Trophoblast cell (in vitro differentiated cells and primary cell): ENCODE measurements around the gene STX4. TPM values are rescaled to one million over a fixed set of nuclear protein-coding genes. Genes with fewer than 3 reads are reported as not detected.

Source experiments
- DNase-seq, 2 donors: peaks; one replicate each; pipeline ENCODE4 v3.0.0-alpha.2; 2016
- H2AFZ ChIP-seq: 2 replicates; pipeline ENCODE4 v1.6.1; 2013; ENCODE audit warnings: low read length, moderate library complexity, mild to moderate bottlenecking; ENCODE audit not compliant: insufficient read depth, poor library complexity
- H2AK5ac ChIP-seq: 2 replicates; pipeline ENCODE4 v1.6.1; 2013; ENCODE audit warnings: mild to moderate bottlenecking, low read length
- H2BK120ac ChIP-seq: 2 replicates; pipeline ENCODE4 v1.6.1; 2013; ENCODE audit warnings: low read length, mild to moderate bottlenecking, moderate library complexity; ENCODE audit not compliant: insufficient read depth, poor library complexity
- H2BK12ac ChIP-seq: 2 replicates; pipeline ENCODE4 v1.6.1; 2013; ENCODE audit warnings: mild to moderate bottlenecking, low read length, moderate library complexity
- H2BK5ac ChIP-seq: 2 replicates; pipeline ENCODE4 v1.6.1; 2013; ENCODE audit warnings: low read length, low read depth, moderate library complexity, mild to moderate bottlenecking; ENCODE audit not compliant: poor library complexity
- H3K14ac ChIP-seq: 2 replicates; pipeline ENCODE4 v1.6.1; 2013; ENCODE audit warnings: mild to moderate bottlenecking, low read length
- H3K18ac ChIP-seq: 2 replicates; pipeline ENCODE4 v1.6.1; 2013; ENCODE audit warnings: mild to moderate bottlenecking, low read length
- H3K23ac ChIP-seq: 2 replicates; pipeline ENCODE4 v1.6.1; 2013; ENCODE audit warnings: low read length
- H3K27ac ChIP-seq: 2 replicates; pipeline ENCODE4 v1.5.1; 2013; ENCODE audit warnings: low read depth, mild to moderate bottlenecking, inconsistent platforms, low read length, moderate library complexity
- H3K27me3 ChIP-seq: 2 replicates; pipeline ENCODE4 v1.6.1; 2013; ENCODE audit warnings: inconsistent platforms, mild to moderate bottlenecking, low read length, moderate library complexity; ENCODE audit not compliant: insufficient read depth
- H3K36me3 ChIP-seq, 2 experiments: 1 replicate in 1 of 2; 2 replicates in 1 of 2; pipeline ENCODE4 v1.6.1; 2013; ENCODE audit warnings: low read length in 2 of 2, mild to moderate bottlenecking in 2 of 2, moderate library complexity in 1 of 2; ENCODE audit not compliant: insufficient read depth in 2 of 2, control insufficient read depth in 1 of 2
- H3K4ac ChIP-seq: 2 replicates; pipeline ENCODE4 v1.6.1; 2013; ENCODE audit warnings: low read depth, mild to moderate bottlenecking, low read length, moderate library complexity
- H3K4me1 ChIP-seq, 2 experiments: 1 replicate in 1 of 2; 2 replicates in 1 of 2; pipeline ENCODE4 v1.6.1; 2013; ENCODE audit warnings: low read length in 2 of 2, mild to moderate bottlenecking in 2 of 2, moderate library complexity in 1 of 2; ENCODE audit not compliant: insufficient read depth in 2 of 2, control insufficient read depth in 1 of 2
- H3K4me2 ChIP-seq: 2 replicates; pipeline ENCODE4 v1.6.1; 2013; ENCODE audit warnings: inconsistent platforms, mild to moderate bottlenecking, low read length, moderate library complexity
- H3K4me3 ChIP-seq: 2 replicates; pipeline ENCODE4 v1.5.1; 2013; ENCODE audit warnings: mild to moderate bottlenecking, low read depth, low read length, inconsistent platforms
- H3K79me1 ChIP-seq: one replicate; pipeline ENCODE4 v1.6.1; 2013; ENCODE audit warnings: low read length
- H3K79me2 ChIP-seq: 2 replicates; pipeline ENCODE4 v1.6.1; 2013; ENCODE audit warnings: low read length, mild to moderate bottlenecking; ENCODE audit not compliant: control insufficient read depth, insufficient read depth, poor library complexity
- H3K9ac ChIP-seq: 2 replicates; pipeline ENCODE4 v1.6.1; 2013; ENCODE audit warnings: mild to moderate bottlenecking, low read length
- H3K9me3 ChIP-seq: 2 replicates; pipeline ENCODE4 v1.6.1; 2013; ENCODE audit warnings: low read depth, mild to moderate bottlenecking, control low read depth, inconsistent platforms, low read length; ENCODE audit not compliant: insufficient read depth
- H4K12ac ChIP-seq: 2 replicates; pipeline ENCODE4 v1.6.1; 2013; ENCODE audit warnings: low read depth, mild to moderate bottlenecking, low read length, moderate library complexity
- H4K8ac ChIP-seq: 2 replicates; pipeline ENCODE4 v1.6.1; 2013; ENCODE audit warnings: low read depth, mild to moderate bottlenecking, low read length, moderate library complexity
- H4K91ac ChIP-seq: one replicate; pipeline ENCODE4 v1.6.1; 2013; ENCODE audit warnings: low read depth, mild to moderate bottlenecking, low read length, moderate library complexity
- WGBS: extraction: QIAGEN DNeasy Blood & Tissue Kit; methylation state at CpG from one replicate; pipeline ENCODE4 v1.1.7; 2013; ENCODE audit warnings: missing lambda C conversion rate; ENCODE audit not compliant: insufficient read length, insufficient coverage; ENCODE audit errors: extremely low coverage; 5-methylcytosine and 5-hydroxymethylcytosine counted together
- polyA plus RNA-seq: library from polyadenylated mRNA; stranded (reverse); fragments of 200-250 nt; gene quantifications from 2 replicates; pipeline ENCODE4 v1.2.3, GENCODE V29; 2013

Gene STX4
- polyA plus RNA-seq = 45.3 and 51.4 TPM in 2 replicates

- H2BK120ac ChIP-seq = peak within 1 kb of the TSS; percentile 40
- H3K27ac ChIP-seq = no peak within 1 kb of the TSS
- H3K9ac ChIP-seq = peak within 1 kb of the TSS; percentile 82
- no peaks in the 10 kb centered on the region for H3K27me3 ChIP-seq
- H3K4me3 ChIP-seq = peak within 1 kb of the TSS; percentile 92
- H2AFZ ChIP-seq = peak within 1 kb of the TSS; percentile 96
- peak within 1 kb of the TSS; percentile 24 for H3K4ac ChIP-seq
- peak; percentile 94 to 99 for DNase-seq
- peaks cover 4% of the 10 kb centered on the region for H3K79me2 ChIP-seq
- peak within 1 kb of the TSS; percentile 90 for H4K91ac ChIP-seq
- peak within 1 kb of the TSS; percentile 71 for H3K18ac ChIP-seq
- peak within 1 kb of the TSS; percentile 85 for H3K14ac ChIP-seq
- H3K4me1 ChIP-seq = peaks cover 6 to 10% of the 10 kb centered on the region in 2 experiments
- H4K8ac ChIP-seq = peak within 1 kb of the TSS; percentile 96
- H2BK12ac ChIP-seq = no peak within 1 kb of the TSS
- no CpG with 5 or more reads among the region's 75 CpGs for WGBS
- H3K4me2 ChIP-seq = peak within 1 kb of the TSS; percentile 97
- peak within 1 kb of the TSS; percentile 63 for H2BK5ac ChIP-seq
- H3K23ac ChIP-seq = no peak within 1 kb of the TSS
- peaks cover 6% of the 10 kb centered on the region for H3K79me1 ChIP-seq
- H3K36me3 ChIP-seq = peaks cover 5 to 7% of the 10 kb centered on the region in 2 experiments
- H4K12ac ChIP-seq = peak within 1 kb of the TSS; percentile 92
- H2AK5ac ChIP-seq = peak within 1 kb of the TSS; percentile 51
- H3K9me3 ChIP-seq = peaks cover 2% of the 10 kb centered on the region
Observed at GRCh38 chr16:31032736-31033708, at the start of gene STX4. Gene STX4 (plus strand): TSS chr16:31033558. CDS start chr16:31033806, 248 bp downstream.

- H3K14ac ChIP-seq = no peak overlapping the region
- no peaks in the 10 kb centered on the region for H3K79me1 ChIP-seq
- H3K4me2 ChIP-seq = no peak overlapping the region
- no peak overlapping the region for H4K8ac ChIP-seq
- H3K9me3 ChIP-seq = peaks cover 2% of the 10 kb centered on the region
- H3K23ac ChIP-seq = no peak overlapping the region
- peaks cover 50 to 56% of the 10 kb centered on the region in 2 experiments for H3K36me3 ChIP-seq
- no peak overlapping the region for H3K4me3 ChIP-seq
- H3K4ac ChIP-seq = no peak overlapping the region
- no peak overlapping the region for H3K18ac ChIP-seq
- no peaks in the 10 kb centered on the region for H3K79me2 ChIP-seq
- WGBS = no CpG with 5 or more reads among the region's 14 CpGs
- H2BK120ac ChIP-seq = no peak overlapping the region
- no peak overlapping the region for H2AFZ ChIP-seq
- no peak overlapping the region for H2AK5ac ChIP-seq
- no peak for DNase-seq
- H4K12ac ChIP-seq = no peak overlapping the region
- H2BK5ac ChIP-seq = no peak overlapping the region
- no peaks in the 10 kb centered on the region for H3K27me3 ChIP-seq
- H3K4me1 ChIP-seq = no peaks in the 10 kb centered on the region
- H4K91ac ChIP-seq = no peak overlapping the region
- no peak overlapping the region for H3K27ac ChIP-seq
- H3K9ac ChIP-seq = no peak overlapping the region
- H2BK12ac ChIP-seq = no peak overlapping the region
Observed at GRCh38 chr16:30983898-30984610, 49.3 kb upstream of the STX4 start.

- Histone ChIP-seq H3K27me3 (no peaks in the 10 kb centered on the region), H2AFZ (no peak within 1 kb of the TSS), H4K8ac (peak within 1 kb of the TSS; percentile 47), H3K9ac (no peak within 1 kb of the TSS), H2AK5ac (no peak within 1 kb of the TSS), H3K4me3 (no peak within 1 kb of the TSS), H3K4me2 (peak within 1 kb of the TSS; percentile 26), H3K4me1 (no peaks in the 10 kb centered on the region), H2BK12ac (no peak within 1 kb of the TSS), H2BK120ac (no peak within 1 kb of the TSS), H3K9me3 (peaks cover 2% of the 10 kb centered on the region), H3K4ac (no peak within 1 kb of the TSS), H3K27ac (no peak within 1 kb of the TSS), H3K36me3 (peaks cover 43 to 49% of the 10 kb centered on the region in 2 experiments), H3K18ac (no peak within 1 kb of the TSS), H3K14ac (no peak within 1 kb of the TSS), H4K12ac (no peak within 1 kb of the TSS), H3K79me1 (no peaks in the 10 kb centered on the region), H4K91ac (peak within 1 kb of the TSS; percentile 9), H2BK5ac (no peak within 1 kb of the TSS), H3K79me2 (no peaks in the 10 kb centered on the region), H3K23ac (no peak within 1 kb of the TSS)
- no CpG with 5 or more reads among the region's 24 CpGs for WGBS
- DNase-seq = peak; percentile 68 to 89
Observed at GRCh38 chr16:30984669-30985400, 48.5 kb upstream of the STX4 start, which contains the start of gene HSD3B7. Gene HSD3B7 (plus strand): TSS chr16:30985207. CDS start chr16:30985659, 452 bp downstream.
